Smooth muscle cell of the pulmonary artery (primary cell): ENCODE measurements around the gene NBPF3. TPM values are rescaled to one million over a fixed set of nuclear protein-coding genes. Genes with fewer than 3 reads are reported as not detected.

Experiments used
- total RNA-seq: library from RNA; depleted of rRNA; stranded (reverse); fragments of >200 nt; gene quantifications from 2 replicates; pipeline ENCODE4 v1.2.3, GENCODE V29; 2014

NBPF3 gene
- total RNA-seq = 12.6 and 14.9 TPM in 2 replicates

GRCh38 chr1:21439721-21440629, at the start of gene NBPF3:
TSS of gene NBPF3 (plus strand) at chr1:21440137. CDS start at chr1:21445087, 4,950 bp downstream.

GRCh38 chr1:21509351-21510112, 69.6 kb downstream of the NBPF3 start, which contains the start of gene ALPL:
TSS of gene ALPL (plus strand) at chr1:21509423. CDS start at chr1:21554082, 44,659 bp downstream.

Other genes with a start within 250 kb of the NBPF3 start
- gene ECE1, start 149.7 kb upstream of the NBPF3 start, total RNA-seq = 240 and 410 TPM in 2 replicates
- gene ALPL, start 69.3 kb downstream of the NBPF3 start, total RNA-seq = 0.36 and 2.1 TPM in 2 replicates
- 0.20 and 0.23 TPM in 2 replicates for gene RAP1GAP, start 229.2 kb downstream of the NBPF3 start, total RNA-seq